C4-2B (cell line): ENCODE measurements around the gene GNPTG.
A peak's percentile ranks its signal among the peaks of the same experiment; 100 is the strongest.

ENCODE experiments used
- H3K27ac ChIP-seq: fragments of 450-650 bp; 2 replicates; pipeline ENCODE4 v1.5.1; 2017
- ZFX ChIP-seq: fragments of 450-650 bp; IDR thresholded peaks from 2 replicates; pipeline ENCODE4 v1.6.1; 2017
- TF ChIP-seq, protein P1 (sequence below): fragments of 450-650 bp; conservative IDR thresholded peaks from 2 replicates; pipeline ENCODE4 v1.5.1; 2017; ENCODE audit warnings: mild to moderate bottlenecking

GNPTG gene

DNA sequence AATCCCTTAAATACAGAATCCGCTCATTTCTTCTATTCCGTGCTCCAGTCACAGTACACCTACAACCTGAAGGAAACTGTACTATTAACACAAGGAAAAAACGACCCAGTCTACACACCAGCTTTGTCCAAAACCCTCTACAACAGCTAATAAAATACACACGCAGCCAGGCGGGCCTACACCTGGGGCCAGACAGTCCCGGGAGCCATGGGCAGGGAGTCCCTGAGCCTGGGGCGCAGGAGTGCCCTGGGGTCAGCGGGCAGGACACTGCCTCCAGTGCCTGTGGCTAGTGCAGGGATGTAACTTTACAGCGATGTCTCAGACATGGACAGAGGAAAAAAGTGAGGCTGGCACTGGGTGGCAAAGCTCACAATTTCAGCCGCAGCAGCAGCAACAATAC is 28.5 kb downstream of the GNPTG start:
- TF ChIP-seq ZFX: no peak
- TF ChIP-seq, protein P1, sequence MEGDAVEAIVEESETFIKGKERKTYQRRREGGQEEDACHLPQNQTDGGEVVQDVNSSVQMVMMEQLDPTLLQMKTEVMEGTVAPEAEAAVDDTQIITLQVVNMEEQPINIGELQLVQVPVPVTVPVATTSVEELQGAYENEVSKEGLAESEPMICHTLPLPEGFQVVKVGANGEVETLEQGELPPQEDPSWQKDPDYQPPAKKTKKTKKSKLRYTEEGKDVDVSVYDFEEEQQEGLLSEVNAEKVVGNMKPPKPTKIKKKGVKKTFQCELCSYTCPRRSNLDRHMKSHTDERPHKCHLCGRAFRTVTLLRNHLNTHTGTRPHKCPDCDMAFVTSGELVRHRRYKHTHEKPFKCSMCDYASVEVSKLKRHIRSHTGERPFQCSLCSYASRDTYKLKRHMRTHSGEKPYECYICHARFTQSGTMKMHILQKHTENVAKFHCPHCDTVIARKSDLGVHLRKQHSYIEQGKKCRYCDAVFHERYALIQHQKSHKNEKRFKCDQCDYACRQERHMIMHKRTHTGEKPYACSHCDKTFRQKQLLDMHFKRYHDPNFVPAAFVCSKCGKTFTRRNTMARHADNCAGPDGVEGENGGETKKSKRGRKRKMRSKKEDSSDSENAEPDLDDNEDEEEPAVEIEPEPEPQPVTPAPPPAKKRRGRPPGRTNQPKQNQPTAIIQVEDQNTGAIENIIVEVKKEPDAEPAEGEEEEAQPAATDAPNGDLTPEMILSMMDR: no peak
- H3K27ac ChIP-seq: peak overlapping the region; percentile 100

DNA sequence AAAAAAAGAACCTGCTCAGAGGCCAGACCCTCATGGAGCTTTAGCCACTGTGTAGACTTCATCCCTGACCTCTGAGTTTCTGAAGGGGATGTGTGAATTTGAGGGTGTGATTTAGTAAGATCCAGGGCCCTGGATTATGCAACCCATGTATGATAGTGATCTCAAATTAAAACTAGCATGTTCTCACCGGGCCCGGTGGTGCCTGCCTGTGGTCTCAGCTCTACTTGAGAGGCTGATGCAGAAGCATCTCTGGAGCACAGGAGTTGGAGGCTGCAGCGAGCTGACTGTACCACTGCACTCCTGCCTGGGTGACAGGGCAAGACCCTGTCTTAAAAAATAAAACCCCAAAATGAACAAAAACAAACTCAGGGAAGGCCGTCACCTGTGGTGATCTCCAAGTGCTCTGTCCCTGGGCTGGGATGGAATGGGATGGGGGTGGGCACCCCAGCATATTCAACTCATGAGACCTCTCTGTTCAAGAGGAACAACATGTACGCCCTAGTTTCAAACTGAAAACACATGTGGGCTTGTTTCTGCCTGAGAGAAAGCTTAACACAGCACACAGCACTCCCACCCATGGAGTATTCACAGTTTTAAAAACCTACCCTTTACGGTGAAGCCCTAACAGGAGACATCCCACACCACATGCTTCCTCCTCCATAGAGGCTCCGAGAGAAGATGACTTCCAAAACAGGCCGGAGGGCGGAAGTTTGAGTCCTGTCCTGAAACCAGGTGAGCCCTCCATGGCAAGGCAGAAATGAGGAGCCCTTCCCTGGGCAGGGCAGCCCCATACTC is 30.1 kb downstream of the GNPTG start:
- no peak overlapping the region for H3K27ac ChIP-seq
- TF ChIP-seq ZFX: no peak
- TF ChIP-seq, protein P1: no peak

DNA sequence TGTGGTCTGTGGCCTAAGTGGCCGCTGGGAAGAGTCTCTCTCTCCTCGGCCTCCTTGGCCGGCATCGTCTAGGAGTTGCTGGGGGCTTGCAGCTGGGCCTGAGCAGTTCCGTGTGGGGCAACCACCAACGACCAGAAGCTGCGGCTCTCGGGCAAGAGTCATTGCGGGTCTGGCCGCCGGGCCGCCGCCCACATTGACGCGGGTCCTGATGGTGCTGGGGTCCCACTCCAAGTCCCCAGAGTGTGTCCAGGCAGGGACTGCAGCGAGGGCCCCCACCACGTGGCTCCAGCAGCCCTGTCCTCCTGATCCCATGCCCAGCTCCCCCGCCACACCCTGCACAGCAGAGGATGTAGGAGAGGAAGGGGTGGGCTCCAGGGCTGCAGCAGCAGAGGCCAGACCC is 31.8 kb downstream of the GNPTG start:
- TF ChIP-seq ZFX: no peak
- TF ChIP-seq, protein P1: no peak
- H3K27ac ChIP-seq: no peak overlapping the region

DNA sequence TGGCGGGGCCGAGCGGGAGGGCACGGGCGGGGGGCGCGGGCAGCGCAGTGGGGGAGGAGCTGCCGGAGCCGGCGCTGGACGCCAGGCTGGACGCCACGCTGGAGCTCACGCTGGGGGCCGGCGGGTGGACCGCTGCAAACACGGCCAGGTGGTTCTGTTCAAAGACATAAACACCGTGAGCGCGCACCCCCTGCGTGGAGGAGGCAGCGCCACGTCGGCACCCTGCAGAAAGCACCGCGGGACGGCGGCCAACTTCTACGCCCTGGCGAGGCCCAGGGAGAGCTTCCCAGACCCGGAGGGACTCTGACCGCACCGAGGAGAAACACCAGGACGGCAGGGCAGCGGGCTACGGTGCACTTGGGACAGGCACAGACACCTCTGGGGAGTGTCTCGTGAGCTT is 33.5 kb downstream of the GNPTG start:
- TF ChIP-seq, protein P1: no peak
- TF ChIP-seq ZFX: no peak

DNA sequence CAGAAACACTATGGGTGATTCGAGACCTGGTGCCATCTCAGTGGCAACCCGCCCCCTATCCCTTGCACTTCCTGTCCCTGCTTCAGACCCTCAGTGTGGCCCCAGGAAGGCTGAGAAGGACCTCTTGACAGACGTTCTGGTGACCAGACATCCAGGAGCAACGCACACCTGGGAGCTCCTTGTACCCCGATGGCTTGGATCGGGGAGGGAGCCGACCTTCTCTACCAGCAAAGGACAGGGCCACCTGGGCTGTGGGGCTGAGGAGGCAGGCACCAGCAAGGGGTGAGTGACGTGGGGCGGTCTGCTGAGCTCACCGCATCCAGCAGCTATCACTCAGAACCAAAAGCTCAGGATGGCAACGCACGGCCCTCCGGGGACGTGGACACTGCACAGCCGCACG is 35.6 kb downstream of the GNPTG start:
- no peak for TF ChIP-seq ZFX
- TF ChIP-seq, protein P1: no peak
- no peak overlapping the region for H3K27ac ChIP-seq

More for the DNA sequence above, 33.5 kb downstream of the GNPTG start:
- no peak overlapping the region for H3K27ac ChIP-seq

DNA sequence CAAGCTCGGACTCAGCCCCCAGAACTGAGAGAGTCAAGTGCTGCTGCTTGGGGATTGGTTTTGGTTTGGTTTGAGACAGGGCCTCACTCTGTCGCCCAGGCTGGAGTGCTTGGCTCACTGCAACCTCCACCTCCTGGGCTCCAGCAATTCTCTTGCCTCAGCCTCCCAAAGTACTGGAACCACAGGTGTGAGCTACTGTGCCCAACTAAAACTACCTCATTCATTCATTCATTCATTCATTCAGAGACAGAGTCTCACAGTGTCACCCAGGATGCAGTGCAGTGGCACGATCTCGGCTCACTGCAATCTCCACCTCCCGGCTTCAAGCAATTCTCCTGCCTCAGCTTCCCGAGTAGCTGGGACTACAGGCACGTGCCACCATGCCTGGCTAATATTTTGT is 38.0 kb downstream of the GNPTG start:
- no peak for TF ChIP-seq ZFX

DNA sequence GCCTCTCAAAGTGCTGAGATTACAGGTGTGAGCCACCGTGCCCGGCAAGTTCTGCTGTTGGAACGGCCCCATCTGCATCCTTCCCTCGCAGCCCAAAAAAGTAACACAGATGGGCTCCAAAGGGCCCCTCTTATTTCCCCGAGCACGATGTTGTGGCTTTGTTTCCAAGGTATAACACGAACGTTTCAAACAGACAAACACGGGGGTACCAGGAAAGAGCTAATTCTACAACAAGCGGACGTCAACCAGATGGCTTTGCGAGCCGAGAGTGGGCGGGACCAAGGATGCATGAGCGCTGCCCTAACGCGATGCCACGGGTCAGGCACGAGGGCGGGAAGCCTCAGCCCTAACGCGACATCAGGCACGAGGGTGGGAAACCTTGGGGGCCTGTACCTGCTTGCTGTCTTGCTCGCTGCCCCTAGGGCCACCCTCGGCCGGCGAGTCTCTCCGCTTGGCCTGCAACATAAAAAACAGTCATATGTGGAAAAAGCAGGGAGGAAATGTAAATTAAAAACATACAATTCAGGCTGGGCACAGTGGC is 38.6 kb downstream of the GNPTG start:
- no peak overlapping the region for H3K27ac ChIP-seq
- TF ChIP-seq, protein P1: no peak
- TF ChIP-seq ZFX: no peak

More for the DNA sequence above, 38.0 kb downstream of the GNPTG start:
- no peak overlapping the region for H3K27ac ChIP-seq
